Measurements from ENCODE around the gene LIN37.

LIN37 gene

GRCh38 chr19:35746087-35746462 is 2.3 kb upstream of the LIN37 start:
- peaks cover 63% of the 10 kb centered on the region for H3K4me1 ChIP-seq (ENCODE audit: insufficient read depth, low read length, severe bottlenecking)

GRCh38 chr19:35746531-35746930 is 1.8 kb upstream of the LIN37 start:
- H3K4me1 ChIP-seq (ENCODE audit: insufficient read depth, low read length, severe bottlenecking), result peaks cover 59% of the 10 kb centered on the region
- H3K9ac ChIP-seq (ENCODE audit: low read length), result peak overlapping the region; percentile 90; the same call in 1 of the 2 replicates
- no peaks in the 10 kb centered on the region for H3K9me2 ChIP-seq (ENCODE audit: low read depth, low read length)
- no peaks in the 10 kb centered on the region for H3K79me2 ChIP-seq (ENCODE audit: insufficient read depth, low read length)
- peak overlapping the region; percentile 91 for H3K4me3 ChIP-seq (ENCODE audit: low read depth, low read length, poor library complexity, severe bottlenecking)
- no peak overlapping the region for H2AFZ ChIP-seq (ENCODE audit: low read length)
- H3K27ac ChIP-seq (ENCODE audit: low read depth, low read length, poor library complexity, severe bottlenecking), result no peak overlapping the region
- H4K20me1 ChIP-seq (ENCODE audit: insufficient read depth, low read length), result no peaks in the 10 kb centered on the region
- H3K27me3 ChIP-seq (ENCODE audit: insufficient read depth, low read length), result no peaks in the 10 kb centered on the region
- no peaks in the 10 kb centered on the region for H3K36me3 ChIP-seq (ENCODE audit: insufficient read depth, low read length)
- H3K9me3 ChIP-seq (ENCODE audit: low read length), result no peaks in the 10 kb centered on the region
- peak overlapping the region; percentile 87 for H3K4me2 ChIP-seq (ENCODE audit: low read length)
- H3F3A ChIP-seq (ENCODE audit: insufficient read depth, low read length), result no peaks in the 10 kb centered on the region
- TF ChIP-seq EZH2 (IDR thresholded peaks at IDR 0.05; ENCODE audit: borderline replicate concordance, low read length) (no peak), CTCF (IDR thresholded peaks at IDR 0.05; ENCODE audit: low read length) (no peak)

More at GRCh38 chr19:35746087-35746462, 2.3 kb upstream of the LIN37 start:
- Histone ChIP-seq H3K9ac (ENCODE audit: low read length) (peak overlapping the region; percentile 90), H3K27me3 (ENCODE audit: insufficient read depth, low read length) (no peaks in the 10 kb centered on the region), H3K36me3 (ENCODE audit: insufficient read depth, low read length) (no peaks in the 10 kb centered on the region), H3F3A (ENCODE audit: insufficient read depth, low read length) (no peaks in the 10 kb centered on the region), H4K20me1 (ENCODE audit: insufficient read depth, low read length) (no peaks in the 10 kb centered on the region), H3K27ac (ENCODE audit: low read depth, low read length, poor library complexity, severe bottlenecking) (peak overlapping the region; percentile 57), H2AFZ (ENCODE audit: low read length) (no peak overlapping the region), H3K9me2 (ENCODE audit: low read depth, low read length) (no peaks in the 10 kb centered on the region), H3K9me3 (ENCODE audit: low read length) (no peaks in the 10 kb centered on the region), H3K79me2 (ENCODE audit: insufficient read depth, low read length) (no peaks in the 10 kb centered on the region), H3K4me3 (ENCODE audit: low read depth, low read length, poor library complexity, severe bottlenecking) (peak overlapping the region; percentile 91), H3K4me2 (ENCODE audit: low read length) (peak overlapping the region; percentile 87)
- TF ChIP-seq CTCF (IDR thresholded peaks at IDR 0.05; ENCODE audit: low read length) (no peak), EZH2 (IDR thresholded peaks at IDR 0.05; ENCODE audit: borderline replicate concordance, low read length) (no peak)

GRCh38 chr19:35750167-35750566 is 1.8 kb downstream of the LIN37 start:
- no peak overlapping the region for H3K4me3 ChIP-seq (ENCODE audit: low read depth, low read length, poor library complexity, severe bottlenecking)
- no peak overlapping the region for H3K4me2 ChIP-seq (ENCODE audit: low read length)
- no peaks in the 10 kb centered on the region for H3K9me2 ChIP-seq (ENCODE audit: low read depth, low read length)
- no peak overlapping the region for H3K27ac ChIP-seq (ENCODE audit: low read depth, low read length, poor library complexity, severe bottlenecking)
- H2AFZ ChIP-seq (ENCODE audit: low read length), result no peak overlapping the region
- no peaks in the 10 kb centered on the region for H3K9me3 ChIP-seq (ENCODE audit: low read length)
- no peak overlapping the region for H3K9ac ChIP-seq (ENCODE audit: low read length)
- H4K20me1 ChIP-seq (ENCODE audit: insufficient read depth, low read length), result no peaks in the 10 kb centered on the region
- no peaks in the 10 kb centered on the region for H3K79me2 ChIP-seq (ENCODE audit: insufficient read depth, low read length)
- 0 out of 2 replicates have a peak, but pooled peaks cover 3% of the 10 kb centered on the region for H3K36me3 ChIP-seq (ENCODE audit: insufficient read depth, low read length)
- TF ChIP-seq CTCF (IDR thresholded peaks at IDR 0.05; ENCODE audit: low read length) (no peak), EZH2 (IDR thresholded peaks at IDR 0.05; ENCODE audit: borderline replicate concordance, low read length) (no peak)
- no peaks in the 10 kb centered on the region for H3K27me3 ChIP-seq (ENCODE audit: insufficient read depth, low read length)
- peaks cover 29% of the 10 kb centered on the region for H3K4me1 ChIP-seq (ENCODE audit: insufficient read depth, low read length, severe bottlenecking)
- H3F3A ChIP-seq (ENCODE audit: insufficient read depth, low read length), result no peaks in the 10 kb centered on the region
